ENCODE data around the gene SHROOM3. TPM values are rescaled to one million over a fixed set of nuclear protein-coding genes. Genes with fewer than 3 reads are reported as not detected.

Gene SHROOM3
- total RNA-seq, 1 donor from 2014 or later = 42.7 TPM

DNA sequence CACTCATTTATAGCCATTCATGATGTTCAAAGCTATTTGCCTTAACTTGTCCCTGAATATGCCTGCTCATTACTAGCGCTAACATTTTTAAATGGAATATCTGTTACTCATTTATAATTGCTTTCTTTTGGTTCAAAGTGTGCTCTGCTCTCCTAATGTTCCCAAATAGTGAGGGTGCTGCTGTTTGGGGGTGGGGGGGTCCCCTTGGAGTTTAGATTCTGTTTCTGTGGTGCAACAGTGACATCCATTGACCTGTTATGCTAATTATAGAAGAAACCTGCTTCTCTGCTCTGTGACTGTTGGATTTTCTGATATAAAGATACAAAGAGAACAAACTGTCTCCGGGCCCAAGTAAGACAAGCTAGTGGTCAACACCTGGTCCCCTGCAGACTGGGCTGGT, 222.4 kb downstream of the SHROOM3 start:
- H3K27me3 Mint-ChIP-seq (ENCODE audit: low read depth) = no peaks in the 10 kb centered on the region
- H3K9me3 Mint-ChIP-seq (ENCODE audit: low read depth) = no peaks in the 10 kb centered on the region
- H3K4me3 Mint-ChIP-seq (ENCODE audit: unreplicated experiment) = no peak overlapping the region
- no peaks in the 10 kb centered on the region for H3K36me3 Mint-ChIP-seq (ENCODE audit: low read depth)
- H3K4me1 Mint-ChIP-seq (ENCODE audit: low read depth) = peaks cover 61% of the 10 kb centered on the region
- TF ChIP-seq, protein P1, sequence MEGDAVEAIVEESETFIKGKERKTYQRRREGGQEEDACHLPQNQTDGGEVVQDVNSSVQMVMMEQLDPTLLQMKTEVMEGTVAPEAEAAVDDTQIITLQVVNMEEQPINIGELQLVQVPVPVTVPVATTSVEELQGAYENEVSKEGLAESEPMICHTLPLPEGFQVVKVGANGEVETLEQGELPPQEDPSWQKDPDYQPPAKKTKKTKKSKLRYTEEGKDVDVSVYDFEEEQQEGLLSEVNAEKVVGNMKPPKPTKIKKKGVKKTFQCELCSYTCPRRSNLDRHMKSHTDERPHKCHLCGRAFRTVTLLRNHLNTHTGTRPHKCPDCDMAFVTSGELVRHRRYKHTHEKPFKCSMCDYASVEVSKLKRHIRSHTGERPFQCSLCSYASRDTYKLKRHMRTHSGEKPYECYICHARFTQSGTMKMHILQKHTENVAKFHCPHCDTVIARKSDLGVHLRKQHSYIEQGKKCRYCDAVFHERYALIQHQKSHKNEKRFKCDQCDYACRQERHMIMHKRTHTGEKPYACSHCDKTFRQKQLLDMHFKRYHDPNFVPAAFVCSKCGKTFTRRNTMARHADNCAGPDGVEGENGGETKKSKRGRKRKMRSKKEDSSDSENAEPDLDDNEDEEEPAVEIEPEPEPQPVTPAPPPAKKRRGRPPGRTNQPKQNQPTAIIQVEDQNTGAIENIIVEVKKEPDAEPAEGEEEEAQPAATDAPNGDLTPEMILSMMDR (IDR thresholded peaks at IDR 0.05) = peak; percentile 26
- DNase-seq (ENCODE audit: low spot score) = no peak
- H3K27ac Mint-ChIP-seq (ENCODE audit: unreplicated experiment) = peak overlapping the region; percentile 80

DNA sequence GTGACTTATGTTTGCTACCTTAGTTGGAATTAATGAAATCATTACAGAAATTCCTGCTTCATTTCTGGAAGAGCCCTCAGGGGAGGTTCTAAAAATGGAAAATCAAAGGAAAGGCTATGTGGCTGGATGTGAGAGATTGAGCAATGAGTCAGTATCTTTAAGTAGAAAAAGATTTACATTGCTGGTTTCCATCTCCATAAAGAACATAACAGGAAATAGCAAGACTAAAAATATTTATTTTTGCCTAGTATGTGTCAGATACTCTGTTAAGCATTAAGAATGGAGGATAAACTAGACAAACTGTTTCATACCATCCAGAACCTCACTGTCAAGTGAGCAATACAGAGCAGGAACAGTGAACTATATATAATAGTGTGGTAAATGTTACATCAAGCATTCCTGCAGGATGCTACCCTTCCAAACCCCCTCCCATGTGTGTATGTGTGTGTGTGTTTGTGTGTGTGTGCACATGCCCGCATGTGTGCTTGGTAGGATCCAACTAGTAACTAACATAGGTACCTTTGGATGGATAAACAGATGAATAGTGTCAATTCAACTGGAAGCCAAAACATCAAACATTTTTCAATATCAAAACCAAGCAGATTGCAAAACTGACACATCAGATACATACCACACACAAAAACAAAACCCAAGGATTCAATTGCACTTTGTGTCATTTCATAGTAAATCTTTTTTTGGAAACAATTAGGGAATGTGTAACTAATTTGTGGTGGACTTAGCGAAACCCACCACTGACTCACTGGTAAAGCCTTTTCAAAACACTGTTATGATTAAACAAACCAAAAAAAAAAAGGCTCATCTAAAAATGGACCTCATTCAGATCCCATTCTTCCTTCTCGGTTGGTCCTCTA, 223.4 kb downstream of the SHROOM3 start:
- TF ChIP-seq, protein P1 (IDR thresholded peaks at IDR 0.05) = no peak
- Mint-ChIP-seq H3K4me1 (ENCODE audit: low read depth) (peaks cover 61% of the 10 kb centered on the region), H3K36me3 (ENCODE audit: low read depth) (no peaks in the 10 kb centered on the region), H3K4me3 (ENCODE audit: unreplicated experiment) (no peak overlapping the region), H3K9me3 (ENCODE audit: low read depth) (no peaks in the 10 kb centered on the region), H3K27me3 (ENCODE audit: low read depth) (no peaks in the 10 kb centered on the region), H3K27ac (ENCODE audit: unreplicated experiment) (peak overlapping the region; percentile 80)
- no peak for DNase-seq (ENCODE audit: low spot score)

DNA sequence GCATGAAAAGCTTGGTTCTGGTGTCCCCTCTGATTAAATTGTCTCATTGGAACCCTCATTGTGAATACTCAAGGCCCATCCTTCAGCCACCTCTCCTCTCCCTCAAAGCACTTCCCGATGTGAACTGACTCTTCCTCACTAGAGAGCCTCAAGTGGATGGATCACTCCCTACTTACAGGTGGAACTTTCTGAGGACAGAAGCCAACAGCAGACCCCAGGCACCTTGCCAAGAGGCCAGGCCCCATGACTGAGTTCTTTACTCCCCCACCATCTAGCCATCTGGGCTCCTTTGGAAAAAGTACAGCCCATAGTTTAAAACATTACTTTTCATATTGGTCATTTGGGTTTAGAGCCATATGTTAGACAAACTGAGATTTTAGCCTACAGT, 224.1 kb downstream of the SHROOM3 start:
- no peaks in the 10 kb centered on the region for H3K36me3 Mint-ChIP-seq (ENCODE audit: low read depth)
- peak overlapping the region; percentile 80 for H3K27ac Mint-ChIP-seq (ENCODE audit: unreplicated experiment)
- no peaks in the 10 kb centered on the region for H3K9me3 Mint-ChIP-seq (ENCODE audit: low read depth)
- H3K4me3 Mint-ChIP-seq (ENCODE audit: unreplicated experiment) = no peak overlapping the region
- peaks cover 62% of the 10 kb centered on the region for H3K4me1 Mint-ChIP-seq (ENCODE audit: low read depth)
- no peaks in the 10 kb centered on the region for H3K27me3 Mint-ChIP-seq (ENCODE audit: low read depth)
- TF ChIP-seq, protein P1 (IDR thresholded peaks at IDR 0.05) = no peak
- DNase-seq (ENCODE audit: low spot score) = no peak

DNA sequence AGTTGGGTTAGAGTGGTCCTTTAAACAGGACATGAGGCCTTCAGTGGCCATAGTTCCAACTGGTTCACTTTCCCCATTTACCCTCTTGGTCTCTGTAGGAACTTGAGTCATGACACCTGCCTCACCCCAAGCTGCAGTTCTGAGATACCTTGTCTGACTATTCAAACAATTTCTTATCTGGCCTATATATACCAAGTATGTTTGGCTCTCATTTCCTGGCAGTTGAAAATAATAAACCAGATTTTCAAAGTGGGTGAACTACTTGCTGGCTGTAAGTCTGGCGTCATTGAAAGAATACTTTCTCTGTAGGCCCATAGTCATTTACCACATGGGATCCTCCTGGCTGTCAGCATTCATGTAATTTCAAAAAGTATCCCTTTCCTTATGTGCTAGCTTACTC, 228.8 kb downstream of the SHROOM3 start:
- DNase-seq (ENCODE audit: low spot score) = no peak
- H3K4me3 Mint-ChIP-seq (ENCODE audit: unreplicated experiment) = no peak overlapping the region
- TF ChIP-seq, protein P1 (IDR thresholded peaks at IDR 0.05) = no peak

DNA sequence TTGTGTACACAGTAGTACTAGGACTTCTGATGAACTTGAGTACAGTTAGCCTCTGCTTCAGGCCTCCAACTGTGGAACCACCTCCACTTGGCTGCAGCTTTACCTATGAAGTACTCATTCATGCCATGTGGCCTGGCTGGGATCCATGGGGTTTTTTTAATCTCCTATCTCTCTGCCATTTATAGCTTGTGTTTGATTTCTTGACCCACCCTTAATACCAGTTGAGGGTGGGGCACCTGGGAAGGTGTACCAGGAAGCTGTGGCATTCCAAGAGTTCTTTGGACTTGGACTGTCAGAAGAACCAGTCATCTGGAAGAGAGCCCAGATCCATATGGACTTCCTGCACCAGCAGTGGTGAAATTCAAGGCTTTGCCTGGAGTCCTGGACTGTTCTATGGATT, 230.1 kb downstream of the SHROOM3 start:
- no peaks in the 10 kb centered on the region for H3K9me3 Mint-ChIP-seq (ENCODE audit: low read depth)
- peaks cover 18% of the 10 kb centered on the region for H3K4me1 Mint-ChIP-seq (ENCODE audit: low read depth)
- TF ChIP-seq, protein P1 (IDR thresholded peaks at IDR 0.05) = no peak
- H3K27me3 Mint-ChIP-seq (ENCODE audit: low read depth) = no peaks in the 10 kb centered on the region
- H3K27ac Mint-ChIP-seq (ENCODE audit: unreplicated experiment) = peak overlapping the region; percentile 49
- no peak for DNase-seq (ENCODE audit: low spot score)
- H3K4me3 Mint-ChIP-seq (ENCODE audit: unreplicated experiment) = no peak overlapping the region
- H3K36me3 Mint-ChIP-seq (ENCODE audit: low read depth) = no peaks in the 10 kb centered on the region

More for the DNA sequence above, 228.8 kb downstream of the SHROOM3 start:
- H3K36me3 Mint-ChIP-seq (ENCODE audit: low read depth) = no peaks in the 10 kb centered on the region
- H3K9me3 Mint-ChIP-seq (ENCODE audit: low read depth) = no peaks in the 10 kb centered on the region
- H3K4me1 Mint-ChIP-seq (ENCODE audit: low read depth) = peaks cover 28% of the 10 kb centered on the region
- H3K27ac Mint-ChIP-seq (ENCODE audit: unreplicated experiment) = no peak overlapping the region
- no peaks in the 10 kb centered on the region for H3K27me3 Mint-ChIP-seq (ENCODE audit: low read depth)

Measured in chondrocyte (in vitro differentiated cells).